GM23248 (cell line): Measurements from ENCODE around the gene LHB.
"Not testable (repeated sequence)": the region's sequence is repeated elsewhere in the genome, so short reads cannot be mapped to it uniquely, and the experiment has no call there.

Experiments
- EZH2 ChIP-seq: fragments of 200-600 bp; sonication (generic); IDR thresholded peaks from 2 replicates; pipeline ENCODE4 v1.6.1; 2018; ENCODE audit warnings: antibody characterized with exemption, mild to moderate bottlenecking; ENCODE audit not compliant: insufficient read depth, poor library complexity, severe bottlenecking
- EZH2phosphoT487 ChIP-seq: fragments of 200-600 bp; sonication (generic); IDR thresholded peaks from 2 replicates; pipeline ENCODE4 v1.6.1; 2018; ENCODE audit warnings: antibody characterized with exemption, moderate library complexity, mild to moderate bottlenecking, low read depth; ENCODE audit not compliant: insufficient read depth

GRCh38 chr19:49036815-49037214, 19.9 kb upstream of the LHB start, which contains the start of gene CGB1:
- TF ChIP-seq EZH2, EZH2phosphoT487: not testable (repeated sequence)
